K562 (cell line): ENCODE measurements around the gene TACR1. TPM values are rescaled to one million over a fixed set of nuclear protein-coding genes. Genes with fewer than 3 reads are reported as not detected.

ENCODE experiments used
- ATAC-seq: fragments of 200-7000 bp; cut with Tn5 transposase; 3 replicates; pipeline ENCODE4 v1.9.1; 2020; ENCODE audit warnings: moderate library complexity
- BruUV-seq: library from RNA; stranded (reverse); fragments of 400-500 nt; replicated peaks from 2 replicates; lab custom pipeline; 2021; lab: Mats Ljungman, UMichigan
- CTCF ChIA-PET: fragments of 300-600 bp; formaldehyde crosslinking; extraction: SDS; loops from one replicate; lab custom pipeline; 2021; ENCODE audit warnings: low intra/inter-chr PET ratio; lab: Yijun Ruan, JAX
- POLR2A ChIA-PET: fragments of 300-600, 350-650 bp; sonication (Branson Sonifier 250); formaldehyde crosslinking; extraction: SDS; loops from one replicate; lab custom pipeline; 2021; ENCODE audit warnings: antibody characterized with exemption, inconsistent platforms; lab: Yijun Ruan, JAX
- DNase-seq, 4 experiments: peaks; one replicate each; pipeline versions ENCODE4 v3.0.0 to v3.0.0-alpha.2; 2011 to 2018; ENCODE audit warnings: low spot score in 3 of 4, mixed read lengths in 3 of 4; ENCODE audit errors: extremely low read depth in 1 of 4
- FAIRE-seq: peaks from 2 replicates; lab custom pipeline; 2011; peaks lifted over from hg19 to GRCh38; lab: Jason Lieb, UNC
- H2AFZ ChIP-seq: 2 replicates; pipeline ENCODE4 v1.6.0; 2011; ENCODE audit warnings: low read depth, low read length, control low read depth, inconsistent platforms
- H3K27ac ChIP-seq: fragments of 200-600 bp; 3 replicates; pipeline ENCODE4 v1.8.0; 2011; ENCODE audit warnings: low read depth, mild to moderate bottlenecking, control low read depth, inconsistent platforms, low read length, moderate library complexity, mixed read lengths; ENCODE audit errors: extremely low read depth
- H3K27me3 ChIP-seq, 2 experiments: fragments of 300-600 bp in 1 of 2; 2 replicates in 1 of 2; 3 replicates in 1 of 2; pipeline versions ENCODE4 v1.6.0 to v1.8.0; 2011; ENCODE audit warnings: inconsistent platforms in 2 of 2, low read length in 2 of 2, mild to moderate bottlenecking in 1 of 2, mixed read lengths in 1 of 2, moderate library complexity in 1 of 2; ENCODE audit not compliant: control insufficient read depth in 2 of 2, insufficient read depth in 2 of 2
- H3K36me3 ChIP-seq: fragments of 300-600 bp; 3 replicates; pipeline ENCODE4 v1.8.0; 2011; ENCODE audit warnings: mild to moderate bottlenecking, low read length, inconsistent platforms; ENCODE audit not compliant: control insufficient read depth, insufficient read depth
- H3K4me1 ChIP-seq, 2 experiments: fragments of 200-600 bp in 1 of 2; replicated peaks in 1 of 2; 2 replicates in 1 of 2; 3 replicates in 1 of 2; pipeline versions ENCODE4 v1.5.1 to v1.8.0; 2011; ENCODE audit warnings: inconsistent platforms in 2 of 2, low read length in 2 of 2, mild to moderate bottlenecking in 1 of 2, mixed read lengths in 1 of 2, moderate library complexity in 1 of 2; ENCODE audit not compliant: control insufficient read depth in 2 of 2, insufficient read depth in 2 of 2
- H3K4me2 ChIP-seq: 2 replicates; pipeline ENCODE4 v1.6.1; 2011; ENCODE audit warnings: low read length, control low read depth, inconsistent platforms, mixed read lengths; ENCODE audit not compliant: insufficient read depth
- H3K4me3 ChIP-seq: fragments of 200-600 bp; sonication (generic), shearing (Covaris generic); 2 replicates; pipeline ENCODE4 v1.5.1; 2016; ENCODE audit warnings: control low read depth, inconsistent platforms
- H3K79me2 ChIP-seq: fragments of 200-600 bp; 3 replicates; pipeline ENCODE4 v1.8.0; 2011; ENCODE audit warnings: low read length, inconsistent platforms; ENCODE audit not compliant: control insufficient read depth, insufficient read depth
- H3K9ac ChIP-seq, 2 experiments: 2 replicates each; pipeline versions ENCODE4 v1.6.0 to v1.6.1; 2011; ENCODE audit warnings: low read depth in 2 of 2, low read length in 2 of 2, control low read depth in 1 of 2, inconsistent platforms in 1 of 2, mild to moderate bottlenecking in 1 of 2, mixed read lengths in 1 of 2; ENCODE audit not compliant: insufficient read depth in 1 of 2
- H3K9me1 ChIP-seq: one replicate; pipeline ENCODE4 v1.6.0; 2011; ENCODE audit warnings: inconsistent platforms, mild to moderate bottlenecking, low read length, moderate library complexity; ENCODE audit not compliant: control insufficient read depth, insufficient read depth
- H3K9me3 ChIP-seq: replicated peaks from 2 replicates; pipeline ENCODE4 v1.5.1; 2011; ENCODE audit warnings: low read depth, low read length, inconsistent platforms; ENCODE audit not compliant: control insufficient read depth, insufficient read depth
- H4K20me1 ChIP-seq: replicated peaks from 2 replicates; pipeline ENCODE4 v1.6.1; 2011; ENCODE audit warnings: low read length, inconsistent platforms, mixed read lengths; ENCODE audit not compliant: control insufficient read depth, insufficient read depth
- ATF3 ChIP-seq, 2 experiments: fragments of 450-650 bp in 1 of 2; sonication (generic) in 1 of 2; formaldehyde crosslinking in 1 of 2; IDR thresholded peaks in 1 of 2; conservative IDR thresholded peaks in 1 of 2; 2 replicates each; pipeline versions ENCODE4 v1.6.1 to v1.8.1; 2016 to 2023; ENCODE audit warnings: mild to moderate bottlenecking in 2 of 2, moderate library complexity in 2 of 2, inconsistent platforms in 1 of 2, missing genetic modification reagents in 1 of 2
- CBFA2T2 ChIP-seq: fragments of 450-650 bp; conservative IDR thresholded peaks from 2 replicates; pipeline ENCODE4 v1.6.1; 2017; ENCODE audit warnings: mild to moderate bottlenecking
- CHD7 ChIP-seq: fragments of 200-600 bp; sonication (generic); IDR thresholded peaks from one replicate; pipeline ENCODE4 v1.6.1; 2012; ENCODE audit warnings: mild to moderate bottlenecking, low read depth, low read length, inconsistent platforms
- FIP1L1 ChIP-seq: fragments of 200-400 bp; formaldehyde crosslinking; IDR thresholded peaks from 2 replicates; pipeline ENCODE4 v1.6.1; 2018; ENCODE audit warnings: mild to moderate bottlenecking, low read depth, low read length; ENCODE audit not compliant: poor library complexity, severe bottlenecking
- JUND ChIP-seq, 2 experiments: IDR thresholded peaks; 2 replicates in 1 of 2; 3 replicates in 1 of 2; pipeline ENCODE4 v1.6.1; 2011; ENCODE audit warnings: borderline replicate concordance in 2 of 2, low read depth in 2 of 2, low read length in 2 of 2, improper control_type of control experiment in 1 of 2, missing biosample characterization in 1 of 2, missing genetic modification characterization in 1 of 2, missing genetic modification reagents in 1 of 2
- SETDB1 ChIP-seq: IDR thresholded peaks from one replicate; pipeline ENCODE4 v1.6.1; 2012; ENCODE audit warnings: low read length, control low read depth, inconsistent platforms
- ZNF134 ChIP-seq: fragments of 250-450 bp; sonication (Bioruptor Pico); conservative IDR thresholded peaks from 2 replicates; pipeline ENCODE4 v1.4.0; 2020
- WGBS: fragments of 100-300 bp; shearing (Covaris generic); methylation state at CpG from one replicate; pipeline ENCODE4 v1.1.6; 2016; ENCODE audit warnings: low coverage, mixed read lengths; ENCODE audit not compliant: insufficient coverage; ENCODE audit errors: missing lambda C conversion rate; 5-methylcytosine and 5-hydroxymethylcytosine counted together
- in situ Hi-C: fragments of 300-500 bp; cut with MboI; formaldehyde crosslinking; loops from 4 replicates; pipeline ENCODE4 v1.15.0; 2018; ENCODE audit warnings: inconsistent platforms, mixed read lengths
- intact Hi-C: fragments of 100-400 bp; cut with micrococcal nuclease; formaldehyde crosslinking; loops from 2 replicates; pipeline ENCODE4 v1.14.2; 2022
- polyA plus RNA-seq, 8 experiments: library from polyadenylated mRNA; depleted of rRNA in 4 of 8; stranded (reverse) in 5 of 8; unstranded in 3 of 8; fragments of >200 nt; fragmentation: Nextera tagmentation in 2 of 8; fragmentation: Illumina TruSeq in 1 of 8; extraction: Ambion mirVana in 2 of 8; extraction: Trizol in 1 of 8; gene quantifications; 2 replicates each; pipeline versions ENCODE4 v1.2.1 to v1.2.3, GENCODE V29; 2011 to 2014; ENCODE audit warnings: inconsistent platforms in 1 of 8, missing spikeins in 1 of 8
- total RNA-seq, 7 experiments: library from RNA; depleted of rRNA in 6 of 7; stranded (reverse); fragments of >200 nt in 6 of 7; fragmentation: Illumina TruSeq in 2 of 7; extraction: Trizol in 2 of 7; gene quantifications; 2 replicates each; pipeline versions ENCODE4 v1.2.1 to v1.2.3, GENCODE V29; 2011 to 2021; ENCODE audit warnings: low replicate concordance in 1 of 7

The TACR1 gene
- total and polyA plus RNA-seq, 9 of the 15 experiments (the other 6 are each of a cell fraction or from before 2014, with no cell fraction given), result not detected

- Histone ChIP-seq H3K9me1 (no peaks in the 10 kb centered on the region), H2AFZ (no peak overlapping the region), H3K4me2 (no peak overlapping the region), H3K9ac (no peak overlapping the region), H3K4me3 (no peak overlapping the region), H3K36me3 (no peaks in the 10 kb centered on the region), H3K9me3 (no peaks in the 10 kb centered on the region), H3K79me2 (no peaks in the 10 kb centered on the region), H4K20me1 (no peaks in the 10 kb centered on the region), H3K27me3 (peaks cover 10 to 33% of the 10 kb centered on the region in 2 experiments), H3K4me1 (peaks cover 0 to 10% of the 10 kb centered on the region in 2 experiments; a peak in 1 of 5 replicates), H3K27ac (no peak overlapping the region)
- in situ Hi-C loops (no loop called here), intact Hi-C loops (no loop called here)
- ATAC-seq (no peak), FAIRE-seq (no peak), DNase-seq (no peak)
- WGBS, result 4% methylated on average over 54 of the region's 57 CpGs
- POLR2A ChIA-PET, result interaction anchor here (0.6 kb wide), 1 partner anchor 332 kb away, joined by 4 read pairs; no protein-coding TSS in a partner anchor
- no TSS peak for BruUV-seq
- CTCF ChIA-PET, result no interaction called here
- TF ChIP-seq SETDB1, result no peak
- no peak for TF ChIP-seq CHD7
- no peak for TF ChIP-seq JUND (IDR thresholded peaks at IDR 0.05; ENCODE audit: borderline replicate concordance, low read depth, low read length)
- TF ChIP-seq JUND (tag; IDR thresholded peaks at IDR 0.05; ENCODE audit: borderline replicate concordance, low read depth, low read length), result no peak
- no peak for TF ChIP-seq CBFA2T2
- TF ChIP-seq ATF3 (IDR thresholded peaks at IDR 0.05), result no peak
- TF ChIP-seq ATF3 (CRISPR knock-in tag; conservative IDR thresholded peaks at IDR 0.05), result no peak
- TF ChIP-seq FIP1L1, result no peak
- TF ChIP-seq ZNF134, result no peak
Observed at GRCh38 chr2:75200140-75201096, 1.1 kb upstream of the TACR1 start.
